MCF 10A (cell line): ENCODE data around the gene TMED10. TPM values are rescaled to one million over a fixed set of nuclear protein-coding genes. Genes with fewer than 3 reads are reported as not detected.
"Not testable (repeated sequence)": the region's sequence is repeated elsewhere in the genome, so short reads cannot be mapped to it uniquely, and the experiment has no call there.

Experiments used
- BruUV-seq: library from RNA; stranded (reverse); fragments of 400-500 nt; replicated peaks from 2 replicates; lab custom pipeline; 2021; lab: Mats Ljungman, UMichigan
- CTCF ChIA-PET: fragments of 300-600 bp; sonication (Branson Sonifier 250); formaldehyde crosslinking; extraction: SDS; loops from one replicate; lab custom pipeline; 2021; ENCODE audit warnings: antibody characterized with exemption, inconsistent platforms; lab: Yijun Ruan, JAX
- POLR2A ChIA-PET: fragments of 300-600, 350-650 bp; sonication (Branson Sonifier 250); formaldehyde crosslinking; extraction: SDS; loops from one replicate; lab custom pipeline; 2020; ENCODE audit warnings: antibody characterized with exemption, inconsistent platforms; lab: Yijun Ruan, JAX
- DNase-seq: peaks from one replicate; pipeline ENCODE4 v3.0.0-alpha.2; 2018; ENCODE audit not compliant: unreplicated experiment
- H3K27ac Mint-ChIP-seq: one replicate; pipeline ENCODE4 v1.8.0; 2022; ENCODE audit warnings: mild to moderate bottlenecking, low read depth, mixed read lengths; ENCODE audit not compliant: unreplicated experiment
- H3K27me3 Mint-ChIP-seq: one replicate; pipeline ENCODE4 v1.8.0; 2022; ENCODE audit warnings: mixed read lengths; ENCODE audit not compliant: insufficient read depth, unreplicated experiment
- H3K36me3 Mint-ChIP-seq: one replicate; pipeline ENCODE4 v1.8.0; 2022; ENCODE audit warnings: mild to moderate bottlenecking, moderate library complexity, mixed read lengths; ENCODE audit not compliant: insufficient read depth, unreplicated experiment
- H3K4me1 Mint-ChIP-seq: one replicate; pipeline ENCODE4 v1.8.0; 2022; ENCODE audit warnings: mixed read lengths; ENCODE audit not compliant: insufficient read depth, unreplicated experiment
- H3K4me3 Mint-ChIP-seq: one replicate; pipeline ENCODE4 v1.8.0; 2022; ENCODE audit warnings: mild to moderate bottlenecking, moderate library complexity, mixed read lengths; ENCODE audit not compliant: unreplicated experiment
- H3K9me3 Mint-ChIP-seq: one replicate; pipeline ENCODE4 v1.8.0; 2022; ENCODE audit warnings: mixed read lengths; ENCODE audit not compliant: unreplicated experiment
- CTCF ChIP-seq: fragments of 200-600 bp; IDR thresholded peaks from one replicate; pipeline ENCODE4 v1.8.0; 2022; ENCODE audit warnings: antibody characterized with exemption, mild to moderate bottlenecking; ENCODE audit not compliant: unreplicated experiment
- intact Hi-C: fragments of 100-400 bp; cut with micrococcal nuclease; formaldehyde crosslinking; loops from 2 replicates; pipeline ENCODE4 v1.14.1; 2022
- total RNA-seq: library from RNA; stranded (reverse); gene quantifications from 2 replicates; pipeline ENCODE4 v1.2.3, GENCODE V29; 2022

TMED10 gene
- total RNA-seq, 1 experiment from 2014 or later, result 454 TPM

DNA sequence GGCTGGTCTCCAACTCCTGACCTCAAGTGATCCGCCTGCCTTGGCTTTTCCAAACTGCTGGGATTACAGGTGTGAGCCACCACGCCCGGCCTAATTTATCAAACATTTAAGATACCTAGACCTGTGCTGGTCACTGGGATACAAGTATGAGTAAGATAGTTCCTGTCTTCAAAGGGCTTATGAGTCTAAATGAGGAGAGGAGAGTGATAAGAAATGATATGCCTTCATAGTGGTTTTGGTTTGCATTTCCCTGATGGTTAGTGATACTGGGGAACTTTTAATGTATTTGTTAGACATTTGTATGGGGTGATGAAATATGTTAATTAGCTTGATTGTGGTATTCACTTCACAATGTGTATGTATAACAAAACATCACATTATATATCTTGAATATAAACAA, 21.2 kb downstream of the TMED10 start:
- H3K27me3 Mint-ChIP-seq, result no peaks in the 10 kb centered on the region
- ChIA-PET CTCF (interaction anchor here (0.6 to 1.6 kb wide), 4 partner anchors 9 to 18 kb away, joined by 3 to 4 read pairs (median 4); no protein-coding TSS in a partner anchor), POLR2A (interaction anchor here (1.0 to 1.6 kb wide), 6 partner anchors 12 to 123 kb away, joined by 3 to 6 read pairs (median 4); partner anchors contain the start of gene FOS)
- H3K27ac Mint-ChIP-seq, result peak overlapping the region; percentile 83
- H3K9me3 Mint-ChIP-seq, result no peaks in the 10 kb centered on the region
- no TSS peak for BruUV-seq
- peaks cover 34% of the 10 kb centered on the region for H3K36me3 Mint-ChIP-seq
- intact Hi-C loops, result no loop called here
- no peak for TF ChIP-seq CTCF
- H3K4me1 Mint-ChIP-seq, result peaks cover 40% of the 10 kb centered on the region
- H3K4me3 Mint-ChIP-seq, result no peak overlapping the region
- DNase-seq, result no peak

GRCh38 chr14:75153295-75153694, 23.1 kb downstream of the TMED10 start:
- H3K4me3 Mint-ChIP-seq, result no peak overlapping the region
- no peaks in the 10 kb centered on the region for H3K27me3 Mint-ChIP-seq
- H3K27ac Mint-ChIP-seq, result peak overlapping the region; percentile 91
- H3K36me3 Mint-ChIP-seq, result peaks cover 53% of the 10 kb centered on the region
- no peak for TF ChIP-seq CTCF
- intact Hi-C loops, result no loop called here
- ChIA-PET POLR2A (interaction anchor here (0.7 to 1.6 kb wide), 12 partner anchors 12 to 125 kb away, joined by 3 to 12 read pairs (median 3); partner anchors contain the start of genes FOS and NEK9), CTCF (interaction anchor here (0.6 to 0.9 kb wide), 4 partner anchors 17 to 981 kb away, joined by 3 to 5 read pairs (median 3); no protein-coding TSS in a partner anchor)
- no peak for DNase-seq
- no peaks in the 10 kb centered on the region for H3K9me3 Mint-ChIP-seq
- H3K4me1 Mint-ChIP-seq, result peaks cover 41% of the 10 kb centered on the region
- no TSS peak for BruUV-seq

GRCh38 chr14:75151851-75152250, 24.6 kb downstream of the TMED10 start:
- no peak overlapping the region for H3K4me3 Mint-ChIP-seq
- DNase-seq, result no peak
- TF ChIP-seq CTCF, result no peak
- H3K27ac Mint-ChIP-seq, result peak overlapping the region; percentile 91
- ChIA-PET POLR2A (interaction anchor here (1.3 to 1.4 kb wide), 2 partner anchors 10 to 103 kb away, joined by 3 to 4 read pairs; no protein-coding TSS in a partner anchor), CTCF (no interaction called here)
- H3K4me1 Mint-ChIP-seq, result peaks cover 52% of the 10 kb centered on the region
- no peaks in the 10 kb centered on the region for H3K27me3 Mint-ChIP-seq
- no peaks in the 10 kb centered on the region for H3K9me3 Mint-ChIP-seq
- H3K36me3 Mint-ChIP-seq, result peaks cover 61% of the 10 kb centered on the region
- no TSS peak for BruUV-seq
- intact Hi-C loops, result no loop called here

- TSS peak; percentile 22 for BruUV-seq
- Mint-ChIP-seq H3K4me1 (peaks cover 56% of the 10 kb centered on the region), H3K27ac (peak overlapping the region; percentile 91), H3K36me3 (peaks cover 67% of the 10 kb centered on the region)
- intact Hi-C loops, H3K4me3 Mint-ChIP-seq, DNase-seq, H3K9me3 Mint-ChIP-seq, H3K27me3 Mint-ChIP-seq: not testable (repeated sequence)
- CTCF ChIA-PET, result interaction anchor here (0.8 to 1.0 kb wide), 2 partner anchors 19 to 23 kb away, joined by 3 to 4 read pairs; no protein-coding TSS in a partner anchor
- POLR2A ChIA-PET, result interaction anchor here (0.8 to 1.5 kb wide), 6 partner anchors 9 to 143 kb away, joined by 3 to 4 read pairs (median 4); no protein-coding TSS in a partner anchor
Observed at GRCh38 chr14:75150637-75151036, 25.8 kb downstream of the TMED10 start.
